Measurements from ENCODE around the gene RFT1. TPM values are rescaled to one million over a fixed set of nuclear protein-coding genes. Genes with fewer than 3 reads are reported as not detected.

Gene RFT1
- total RNA-seq, 1 donor from 2014 or later: 17.2 TPM

DNA sequence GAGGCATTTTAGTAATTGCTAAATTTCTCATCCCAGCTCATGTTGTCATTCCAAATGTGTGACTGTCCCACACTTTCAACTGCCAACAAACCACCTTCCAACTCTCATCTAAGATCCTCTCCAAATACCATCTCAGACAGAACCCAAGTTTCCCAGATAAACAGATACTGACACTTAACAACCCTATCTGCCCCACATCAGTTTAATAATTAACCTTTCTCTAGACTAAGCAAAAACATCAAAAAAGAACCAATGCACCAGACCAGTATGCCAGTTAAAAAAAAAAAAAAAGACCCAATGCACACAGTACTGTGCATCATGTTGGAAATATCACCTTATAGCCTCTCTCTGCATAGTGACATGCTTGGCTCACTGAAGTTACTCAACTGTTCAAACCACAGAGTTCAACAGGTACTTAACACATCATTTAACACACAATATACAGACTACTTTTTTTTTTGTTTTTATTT is 89.8 kb downstream of the RFT1 start:
- Histone ChIP-seq H4K20me1 (ENCODE audit: low read depth) (peaks cover 53% of the 10 kb centered on the region), H3K79me2 (ENCODE audit: low read depth) (peaks cover 72% of the 10 kb centered on the region), H2AFZ (replicated peaks) (no peak overlapping the region), H3K4me2 (no peak overlapping the region), H3K27ac (no peak overlapping the region), H3K4me3 (no peak overlapping the region), H3K4me1 (peaks cover 8% of the 10 kb centered on the region), H3K27me3 (peaks cover 24% of the 10 kb centered on the region), H3K9me3 (ENCODE audit: low read depth) (no peaks in the 10 kb centered on the region), H3K36me3 (no peaks in the 10 kb centered on the region), H3F3A (ENCODE audit: low read depth) (peaks cover 14% of the 10 kb centered on the region), H3K9ac (no peak overlapping the region)
- H3K4me3 Mint-ChIP-seq: no peak overlapping the region
- no peak overlapping the region for H3K27ac Mint-ChIP-seq
- DNase-seq (ENCODE audit: low spot score): no peak
- TF ChIP-seq, protein P1, sequence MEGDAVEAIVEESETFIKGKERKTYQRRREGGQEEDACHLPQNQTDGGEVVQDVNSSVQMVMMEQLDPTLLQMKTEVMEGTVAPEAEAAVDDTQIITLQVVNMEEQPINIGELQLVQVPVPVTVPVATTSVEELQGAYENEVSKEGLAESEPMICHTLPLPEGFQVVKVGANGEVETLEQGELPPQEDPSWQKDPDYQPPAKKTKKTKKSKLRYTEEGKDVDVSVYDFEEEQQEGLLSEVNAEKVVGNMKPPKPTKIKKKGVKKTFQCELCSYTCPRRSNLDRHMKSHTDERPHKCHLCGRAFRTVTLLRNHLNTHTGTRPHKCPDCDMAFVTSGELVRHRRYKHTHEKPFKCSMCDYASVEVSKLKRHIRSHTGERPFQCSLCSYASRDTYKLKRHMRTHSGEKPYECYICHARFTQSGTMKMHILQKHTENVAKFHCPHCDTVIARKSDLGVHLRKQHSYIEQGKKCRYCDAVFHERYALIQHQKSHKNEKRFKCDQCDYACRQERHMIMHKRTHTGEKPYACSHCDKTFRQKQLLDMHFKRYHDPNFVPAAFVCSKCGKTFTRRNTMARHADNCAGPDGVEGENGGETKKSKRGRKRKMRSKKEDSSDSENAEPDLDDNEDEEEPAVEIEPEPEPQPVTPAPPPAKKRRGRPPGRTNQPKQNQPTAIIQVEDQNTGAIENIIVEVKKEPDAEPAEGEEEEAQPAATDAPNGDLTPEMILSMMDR (IDR thresholded peaks at IDR 0.05): no peak
- TF ChIP-seq EZH2 (IDR thresholded peaks at IDR 0.05) (no peak), EZH2phosphoT487 (IDR thresholded peaks at IDR 0.05) (no peak)
- no peaks in the 10 kb centered on the region for H3K9me3 Mint-ChIP-seq
- H3K4me1 Mint-ChIP-seq: peaks cover 18% of the 10 kb centered on the region
- peaks cover 12% of the 10 kb centered on the region for H3K27me3 Mint-ChIP-seq (ENCODE audit: insufficient read depth, low read depth)
- H3K36me3 Mint-ChIP-seq: no peaks in the 10 kb centered on the region

DNA sequence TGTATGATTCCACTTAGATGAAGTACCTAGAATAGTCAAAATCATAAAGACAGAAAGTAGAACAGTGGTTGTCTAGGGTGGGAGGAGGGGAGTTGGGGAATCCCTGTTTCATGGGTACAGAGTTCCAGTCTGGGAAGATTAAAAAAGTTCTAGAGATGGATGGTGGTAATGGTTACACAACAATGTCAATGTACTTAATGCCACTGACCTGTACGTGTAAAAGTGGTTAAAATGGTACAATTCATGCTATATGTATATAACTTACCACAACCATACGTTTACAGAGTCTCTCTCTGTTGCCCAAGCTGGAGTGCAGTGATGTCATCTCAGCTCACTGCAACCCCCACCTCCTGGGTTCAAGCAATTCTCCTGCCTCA is 90.9 kb downstream of the RFT1 start:
- H3K9ac ChIP-seq: no peak overlapping the region
- H3K9me3 ChIP-seq (ENCODE audit: low read depth): no peaks in the 10 kb centered on the region
- no peak overlapping the region for H3K27ac Mint-ChIP-seq
- no peaks in the 10 kb centered on the region for H3K36me3 Mint-ChIP-seq
- H3K4me2 ChIP-seq: no peak overlapping the region
- TF ChIP-seq EZH2 (IDR thresholded peaks at IDR 0.05) (no peak), EZH2phosphoT487 (IDR thresholded peaks at IDR 0.05) (no peak)
- TF ChIP-seq, protein P1 (IDR thresholded peaks at IDR 0.05): no peak
- H2AFZ ChIP-seq (replicated peaks): no peak overlapping the region
- H3K36me3 ChIP-seq: no peaks in the 10 kb centered on the region
- H3F3A ChIP-seq (ENCODE audit: low read depth): peaks cover 8% of the 10 kb centered on the region
- H3K27ac ChIP-seq: no peak overlapping the region
- H3K4me1 ChIP-seq: peaks cover 4% of the 10 kb centered on the region
- peaks cover 21% of the 10 kb centered on the region for H3K27me3 ChIP-seq
- no peak overlapping the region for H3K4me3 Mint-ChIP-seq
- DNase-seq (ENCODE audit: low spot score): no peak
- H3K79me2 ChIP-seq (ENCODE audit: low read depth): peaks cover 75% of the 10 kb centered on the region
- peaks cover 14% of the 10 kb centered on the region for H3K4me1 Mint-ChIP-seq
- no peaks in the 10 kb centered on the region for H3K9me3 Mint-ChIP-seq
- H3K27me3 Mint-ChIP-seq (ENCODE audit: insufficient read depth, low read depth): peaks cover 6% of the 10 kb centered on the region
- peaks cover 48% of the 10 kb centered on the region for H4K20me1 ChIP-seq (ENCODE audit: low read depth)
- H3K4me3 ChIP-seq: no peak overlapping the region

DNA sequence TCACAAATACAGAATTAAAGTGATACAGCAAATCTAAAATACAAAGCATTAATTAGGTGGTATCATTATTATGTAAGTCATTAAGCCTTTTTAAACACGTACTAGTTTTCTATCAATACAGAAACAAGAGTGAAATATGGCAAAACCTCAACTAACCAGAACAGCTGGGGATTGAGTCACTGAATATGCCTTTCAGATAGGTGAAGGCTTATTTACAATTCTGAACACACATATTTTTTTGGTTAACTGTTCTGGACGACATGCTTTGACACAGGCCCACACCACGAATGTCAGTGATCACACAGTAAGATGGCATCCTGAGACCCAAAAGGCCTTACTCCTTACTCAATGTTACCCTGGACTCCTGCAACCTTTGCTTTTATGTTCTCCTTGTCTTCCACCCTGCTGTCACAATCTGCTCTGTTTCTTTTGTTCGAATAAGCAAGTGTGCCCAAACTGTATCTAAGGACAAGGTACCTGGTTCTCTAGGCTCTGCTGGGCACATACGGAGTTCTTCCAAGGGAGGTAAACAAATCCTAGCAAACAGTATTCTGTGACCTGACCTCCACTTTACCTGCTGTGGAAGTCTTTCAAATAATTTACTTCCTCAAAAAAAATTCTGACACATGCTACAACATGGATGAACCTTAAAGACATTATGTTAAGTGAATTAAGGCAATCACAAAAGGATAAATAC is 91.4 kb downstream of the RFT1 start:
- peaks cover 43% of the 10 kb centered on the region for H4K20me1 ChIP-seq (ENCODE audit: low read depth)
- H3K79me2 ChIP-seq (ENCODE audit: low read depth): peaks cover 69% of the 10 kb centered on the region
- H3K4me1 Mint-ChIP-seq: peaks cover 10% of the 10 kb centered on the region
- no peak overlapping the region for H3K4me3 ChIP-seq
- TF ChIP-seq, protein P1 (IDR thresholded peaks at IDR 0.05): no peak
- no peak for TF ChIP-seq EZH2phosphoT487 (IDR thresholded peaks at IDR 0.05)
- TF ChIP-seq EZH2 (IDR thresholded peaks at IDR 0.05): no peak
- peaks cover 6% of the 10 kb centered on the region for H3K27me3 Mint-ChIP-seq (ENCODE audit: insufficient read depth, low read depth)
- no peak for DNase-seq (ENCODE audit: low spot score)
- H3K4me3 Mint-ChIP-seq: no peak overlapping the region
- H3K27ac ChIP-seq: no peak overlapping the region
- H2AFZ ChIP-seq (replicated peaks): no peak overlapping the region
- no peaks in the 10 kb centered on the region for H3K4me1 ChIP-seq
- no peak overlapping the region for H3K4me2 ChIP-seq
- no peaks in the 10 kb centered on the region for H3K36me3 Mint-ChIP-seq
- peaks cover 15% of the 10 kb centered on the region for H3K27me3 ChIP-seq
- H3F3A ChIP-seq (ENCODE audit: low read depth): peaks cover 3% of the 10 kb centered on the region
- H3K9me3 Mint-ChIP-seq: no peaks in the 10 kb centered on the region
- no peak overlapping the region for H3K9ac ChIP-seq
- no peak overlapping the region for H3K27ac Mint-ChIP-seq
- H3K9me3 ChIP-seq (ENCODE audit: low read depth): no peaks in the 10 kb centered on the region
- no peaks in the 10 kb centered on the region for H3K36me3 ChIP-seq

Other genes starting within 250 kb of the RFT1 start
- gene STIMATE, start 232.9 kb downstream of the RFT1 start, total RNA-seq (ENCODE audit: low replicate concordance): 10.2 and 17.3 TPM in 2 replicates
- 18.5 and 22.7 TPM in 2 replicates for gene SFMBT1, start 84.4 kb downstream of the RFT1 start, total RNA-seq (ENCODE audit: low replicate concordance)
- gene PRKCD, start 30.8 kb upstream of the RFT1 start, total RNA-seq (ENCODE audit: low replicate concordance): 4.9 and 8.9 TPM in 2 replicates
- 292 and 555 TPM in 2 replicates for gene TKT, start 125.6 kb upstream of the RFT1 start, total RNA-seq (ENCODE audit: low replicate concordance)
- gene DCP1A, start 217.1 kb upstream of the RFT1 start, total RNA-seq (ENCODE audit: low replicate concordance): 21.6 and 24.1 TPM in 2 replicates

All from neural progenitor cell (in vitro differentiated cells).